Endodermal cell (in vitro differentiated cells): ENCODE measurements around the gene PDE4A. TPM values are rescaled to one million over a fixed set of nuclear protein-coding genes. Genes with fewer than 3 reads are reported as not detected.

Source experiments
- DNase-seq: peaks from one replicate; pipeline ENCODE4 v3.0.0-alpha.2; 2017
- H3K27ac ChIP-seq: 2 replicates; pipeline ENCODE4 v1.5.1; 2013; ENCODE audit warnings: mild to moderate bottlenecking, low read depth, low read length, moderate library complexity
- H3K27me3 ChIP-seq: 2 replicates; pipeline ENCODE4 v1.6.1; 2013; ENCODE audit warnings: mild to moderate bottlenecking, low read length, moderate library complexity; ENCODE audit not compliant: insufficient read depth, control insufficient read depth, poor library complexity, severe bottlenecking
- H3K36me3 ChIP-seq: 2 replicates; pipeline ENCODE4 v1.7.0; 2013; ENCODE audit warnings: mild to moderate bottlenecking, low read length, moderate library complexity; ENCODE audit not compliant: control insufficient read depth, insufficient read depth
- H3K4me1 ChIP-seq: one replicate; pipeline ENCODE4 v1.7.0; 2013; ENCODE audit warnings: low read length; ENCODE audit not compliant: control insufficient read depth, insufficient read depth
- H3K4me3 ChIP-seq: 2 replicates; pipeline ENCODE4 v1.5.1; 2013; ENCODE audit warnings: mild to moderate bottlenecking, low read length, moderate library complexity
- H3K9ac ChIP-seq: 2 replicates; pipeline ENCODE4 v1.6.1; 2013; ENCODE audit warnings: mild to moderate bottlenecking, low read length, moderate library complexity; ENCODE audit not compliant: poor library complexity, severe bottlenecking; ENCODE audit errors: extremely low read depth
- H3K9me3 ChIP-seq: 2 replicates; pipeline ENCODE4 v1.6.1; 2013; ENCODE audit warnings: mild to moderate bottlenecking, low read length, moderate library complexity; ENCODE audit not compliant: control insufficient read depth
- H3K27ac Mint-ChIP-seq: 2 replicates; pipeline ENCODE4 v1.8.0; 2020; ENCODE audit warnings: mixed read lengths
- H3K27me3 Mint-ChIP-seq: 2 replicates; pipeline ENCODE4 v1.8.0; 2021; ENCODE audit warnings: mild to moderate bottlenecking, mixed read lengths; ENCODE audit not compliant: insufficient read depth
- H3K36me3 Mint-ChIP-seq: 2 replicates; pipeline ENCODE4 v1.8.0; 2020; ENCODE audit warnings: low read depth, mixed read lengths
- H3K4me1 Mint-ChIP-seq: 2 replicates; pipeline ENCODE4 v1.8.0; 2020; ENCODE audit warnings: mixed read lengths
- H3K4me3 Mint-ChIP-seq: 2 replicates; pipeline ENCODE4 v1.8.0; 2020; ENCODE audit warnings: mild to moderate bottlenecking, moderate library complexity, mixed read lengths
- H3K9me3 Mint-ChIP-seq: 2 replicates; pipeline ENCODE4 v1.8.0; 2020; ENCODE audit warnings: mild to moderate bottlenecking, mixed read lengths
- WGBS, 2 experiments: methylation state at CpG; one replicate each; pipeline versions ENCODE4 v1.1.5 to v1.1.7; 2013; ENCODE audit warnings: missing lambda C conversion rate in 2 of 2, mixed read lengths in 1 of 2; ENCODE audit not compliant: insufficient coverage in 1 of 2, insufficient read length in 1 of 2; 5-methylcytosine and 5-hydroxymethylcytosine counted together
- total RNA-seq, 2 donors: library from RNA; stranded (reverse); fragmentation: NEBNext Ultra II Directional in 1 of 2; extraction: Animal tissue kit (Norgen Biotek cat#: 25700) in 1 of 2; gene quantifications; 2 replicates in 1 of 2; 3 replicates in 1 of 2; pipeline ENCODE4 v1.2.1, GENCODE V29; 2021
- TF ChIP-seq, protein P1 (sequence below): fragments of 200-600 bp; sonication (generic); conservative IDR thresholded peaks from 2 replicates; pipeline ENCODE4 v1.5.0; 2021; ENCODE audit warnings: antibody characterized with exemption, mild to moderate bottlenecking

The PDE4A gene
- total RNA-seq, 2 donors from 2014 or later = 1.7 to 2.6 TPM

DNA sequence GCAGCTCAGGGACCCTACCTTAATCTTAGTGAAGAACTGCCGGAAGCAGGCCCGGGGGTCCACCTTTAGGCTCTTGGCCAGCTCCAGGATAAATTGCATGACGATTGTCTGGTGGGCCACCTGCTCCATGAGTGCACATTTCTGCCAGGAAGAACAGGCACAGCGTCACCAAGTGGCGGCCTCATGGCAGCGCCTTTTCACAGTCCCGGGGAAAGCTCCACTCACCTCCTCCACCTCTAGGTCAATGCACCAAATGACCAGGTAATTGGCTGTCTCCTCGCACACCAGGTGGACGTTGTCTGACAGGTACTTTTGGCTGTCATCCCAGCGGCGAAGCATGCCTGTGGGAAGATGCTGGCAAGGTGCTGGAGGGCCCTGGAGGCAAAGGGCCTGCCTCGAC is 25.3 kb upstream of the PDE4A start:
- 94 to 100% methylated on average over 5 to 12 of the region's 12 CpGs for WGBS, 2 experiments
- H3K9me3 ChIP-seq = no peaks in the 10 kb centered on the region
- no peak overlapping the region for H3K9ac ChIP-seq
- peaks cover 53% of the 10 kb centered on the region for H3K36me3 Mint-ChIP-seq
- no peaks in the 10 kb centered on the region for H3K27me3 Mint-ChIP-seq
- no peaks in the 10 kb centered on the region for H3K4me1 Mint-ChIP-seq
- no peaks in the 10 kb centered on the region for H3K27me3 ChIP-seq
- H3K4me1 ChIP-seq = no peaks in the 10 kb centered on the region
- no peaks in the 10 kb centered on the region for H3K9me3 Mint-ChIP-seq
- peaks cover 64% of the 10 kb centered on the region for H3K36me3 ChIP-seq
- no peak for DNase-seq
- H3K27ac ChIP-seq = no peak overlapping the region
- no peak overlapping the region for H3K4me3 Mint-ChIP-seq
- TF ChIP-seq, protein P1, sequence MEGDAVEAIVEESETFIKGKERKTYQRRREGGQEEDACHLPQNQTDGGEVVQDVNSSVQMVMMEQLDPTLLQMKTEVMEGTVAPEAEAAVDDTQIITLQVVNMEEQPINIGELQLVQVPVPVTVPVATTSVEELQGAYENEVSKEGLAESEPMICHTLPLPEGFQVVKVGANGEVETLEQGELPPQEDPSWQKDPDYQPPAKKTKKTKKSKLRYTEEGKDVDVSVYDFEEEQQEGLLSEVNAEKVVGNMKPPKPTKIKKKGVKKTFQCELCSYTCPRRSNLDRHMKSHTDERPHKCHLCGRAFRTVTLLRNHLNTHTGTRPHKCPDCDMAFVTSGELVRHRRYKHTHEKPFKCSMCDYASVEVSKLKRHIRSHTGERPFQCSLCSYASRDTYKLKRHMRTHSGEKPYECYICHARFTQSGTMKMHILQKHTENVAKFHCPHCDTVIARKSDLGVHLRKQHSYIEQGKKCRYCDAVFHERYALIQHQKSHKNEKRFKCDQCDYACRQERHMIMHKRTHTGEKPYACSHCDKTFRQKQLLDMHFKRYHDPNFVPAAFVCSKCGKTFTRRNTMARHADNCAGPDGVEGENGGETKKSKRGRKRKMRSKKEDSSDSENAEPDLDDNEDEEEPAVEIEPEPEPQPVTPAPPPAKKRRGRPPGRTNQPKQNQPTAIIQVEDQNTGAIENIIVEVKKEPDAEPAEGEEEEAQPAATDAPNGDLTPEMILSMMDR = no peak
- H3K4me3 ChIP-seq = no peak overlapping the region
- no peak overlapping the region for H3K27ac Mint-ChIP-seq

DNA sequence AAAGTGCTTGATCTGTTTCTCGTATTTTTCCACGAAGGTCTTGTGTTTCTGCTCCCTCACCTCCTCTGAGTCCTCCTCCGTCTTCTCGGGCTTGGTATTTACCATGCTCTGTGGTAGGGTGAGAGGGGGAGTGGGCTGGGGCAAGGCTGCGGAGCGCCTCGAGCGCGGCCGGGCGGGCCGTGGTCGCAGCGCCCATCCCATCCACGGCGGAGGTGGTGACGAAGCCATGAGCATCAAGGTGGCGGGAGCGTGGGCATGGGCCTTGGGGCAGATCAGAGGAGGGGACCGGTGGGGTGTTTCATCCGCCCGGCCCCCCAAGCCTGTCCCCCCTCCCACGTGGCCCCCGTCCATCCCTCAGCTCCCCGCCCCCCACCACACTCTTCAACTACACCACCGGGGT is 24.9 kb upstream of the PDE4A start:
- Mint-ChIP-seq H3K4me3 (no peak overlapping the region), H3K27me3 (no peaks in the 10 kb centered on the region), H3K9me3 (no peaks in the 10 kb centered on the region), H3K4me1 (no peaks in the 10 kb centered on the region), H3K36me3 (peaks cover 55% of the 10 kb centered on the region), H3K27ac (no peak overlapping the region)
- H3K27ac ChIP-seq = no peak overlapping the region
- no peaks in the 10 kb centered on the region for H3K4me1 ChIP-seq
- TF ChIP-seq, protein P1 = no peak
- no peaks in the 10 kb centered on the region for H3K9me3 ChIP-seq
- no peak overlapping the region for H3K9ac ChIP-seq
- no peaks in the 10 kb centered on the region for H3K27me3 ChIP-seq
- DNase-seq = no peak
- H3K4me3 ChIP-seq = no peak overlapping the region
- peaks cover 66% of the 10 kb centered on the region for H3K36me3 ChIP-seq
- 94 to 95% methylated on average over 3 to 20 of the region's 26 CpGs for WGBS, 2 experiments

DNA sequence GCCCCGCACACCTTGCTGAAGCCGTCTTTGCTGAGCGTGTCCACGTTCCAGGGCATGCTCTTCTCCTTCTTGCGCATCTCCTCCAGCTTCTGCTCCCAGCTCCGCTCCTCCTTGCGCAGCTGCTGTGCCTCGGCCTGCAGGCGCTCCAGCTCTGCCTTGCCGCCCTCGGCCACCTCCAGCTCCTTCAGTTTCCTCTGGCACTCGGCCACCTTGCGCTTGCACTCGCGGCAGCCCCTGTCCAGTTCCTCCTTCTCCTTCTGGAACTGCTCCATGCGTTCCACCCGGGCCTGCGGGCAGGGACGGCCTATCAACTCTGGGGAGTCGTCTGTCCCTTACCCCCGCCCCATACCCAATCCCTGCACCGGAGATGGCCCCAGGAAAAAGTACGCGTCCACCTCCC is 24.4 kb upstream of the PDE4A start:
- H3K4me3 Mint-ChIP-seq = no peak overlapping the region
- H3K36me3 Mint-ChIP-seq = peaks cover 54% of the 10 kb centered on the region
- Histone ChIP-seq H3K9me3 (no peaks in the 10 kb centered on the region), H3K27me3 (no peaks in the 10 kb centered on the region), H3K36me3 (peaks cover 69% of the 10 kb centered on the region), H3K27ac (no peak overlapping the region), H3K4me3 (no peak overlapping the region), H3K9ac (no peak overlapping the region), H3K4me1 (no peaks in the 10 kb centered on the region)
- no peaks in the 10 kb centered on the region for H3K9me3 Mint-ChIP-seq
- no peak for DNase-seq
- WGBS, 2 experiments = 92 to 96% methylated on average over 24 of the region's 24 CpGs
- no peak overlapping the region for H3K27ac Mint-ChIP-seq
- H3K27me3 Mint-ChIP-seq = no peaks in the 10 kb centered on the region
- H3K4me1 Mint-ChIP-seq = no peaks in the 10 kb centered on the region
- TF ChIP-seq, protein P1 = no peak
